ENCODE measurements around the gene CALHM5. TPM values are rescaled to one million over a fixed set of nuclear protein-coding genes. Genes with fewer than 3 reads are reported as not detected.

CALHM5 gene
- total RNA-seq, 1 donor from 2014 or later, result 0.05 TPM

DNA sequence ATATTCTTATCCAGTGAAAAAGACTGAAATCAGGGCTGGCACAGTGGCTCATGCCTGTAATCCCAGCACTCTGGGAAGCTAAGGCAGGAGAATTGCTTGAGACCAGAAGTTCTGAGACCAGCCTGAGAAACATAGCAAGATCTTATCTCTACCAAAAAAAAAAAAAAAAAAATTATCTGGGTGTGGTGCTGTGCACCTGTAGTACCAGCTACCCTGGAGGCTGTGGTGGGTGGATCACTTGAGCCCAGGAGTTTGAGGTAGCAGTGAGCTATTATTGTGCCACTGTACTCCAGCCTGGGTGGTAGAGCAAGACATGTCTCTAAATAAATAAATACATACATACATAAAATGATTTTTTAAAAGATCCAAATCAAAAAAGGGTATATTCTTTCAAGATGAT, 43.9 kb upstream of the CALHM5 start:
- TF ChIP-seq, protein P1, sequence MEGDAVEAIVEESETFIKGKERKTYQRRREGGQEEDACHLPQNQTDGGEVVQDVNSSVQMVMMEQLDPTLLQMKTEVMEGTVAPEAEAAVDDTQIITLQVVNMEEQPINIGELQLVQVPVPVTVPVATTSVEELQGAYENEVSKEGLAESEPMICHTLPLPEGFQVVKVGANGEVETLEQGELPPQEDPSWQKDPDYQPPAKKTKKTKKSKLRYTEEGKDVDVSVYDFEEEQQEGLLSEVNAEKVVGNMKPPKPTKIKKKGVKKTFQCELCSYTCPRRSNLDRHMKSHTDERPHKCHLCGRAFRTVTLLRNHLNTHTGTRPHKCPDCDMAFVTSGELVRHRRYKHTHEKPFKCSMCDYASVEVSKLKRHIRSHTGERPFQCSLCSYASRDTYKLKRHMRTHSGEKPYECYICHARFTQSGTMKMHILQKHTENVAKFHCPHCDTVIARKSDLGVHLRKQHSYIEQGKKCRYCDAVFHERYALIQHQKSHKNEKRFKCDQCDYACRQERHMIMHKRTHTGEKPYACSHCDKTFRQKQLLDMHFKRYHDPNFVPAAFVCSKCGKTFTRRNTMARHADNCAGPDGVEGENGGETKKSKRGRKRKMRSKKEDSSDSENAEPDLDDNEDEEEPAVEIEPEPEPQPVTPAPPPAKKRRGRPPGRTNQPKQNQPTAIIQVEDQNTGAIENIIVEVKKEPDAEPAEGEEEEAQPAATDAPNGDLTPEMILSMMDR (IDR thresholded peaks at IDR 0.05; ENCODE audit: unreplicated experiment), result no peak
- Mint-ChIP-seq H3K27ac (no peak overlapping the region), H3K9me3 (ENCODE audit: low read depth) (peaks cover 2% of the 10 kb centered on the region), H3K4me3 (ENCODE audit: low read depth) (no peak overlapping the region), H3K27me3 (peaks cover 32% of the 10 kb centered on the region), H3K4me1 (ENCODE audit: low read depth) (peaks cover 10% of the 10 kb centered on the region), H3K36me3 (ENCODE audit: insufficient read depth) (no peaks in the 10 kb centered on the region)
- no peak for DNase-seq (ENCODE audit: low spot score, unreplicated experiment)

DNA sequence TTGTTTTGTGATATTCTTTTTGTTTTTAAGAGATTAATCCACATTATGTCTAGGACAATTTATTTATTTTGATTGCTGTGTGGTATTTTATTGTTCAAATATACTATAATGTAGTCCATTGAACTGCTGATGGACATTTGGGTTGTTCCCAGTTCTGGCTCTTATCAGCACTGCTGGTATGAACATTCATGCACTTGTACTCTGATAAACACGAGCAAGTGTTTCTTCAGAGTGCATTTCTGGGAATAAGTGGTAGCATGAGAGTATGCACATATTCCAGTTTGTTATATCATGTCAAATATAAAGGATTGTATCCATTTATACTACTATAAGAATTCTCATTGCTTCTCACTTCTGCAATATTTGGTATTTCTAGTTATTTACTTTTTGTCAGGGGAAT, 43.1 kb upstream of the CALHM5 start:
- H3K27ac Mint-ChIP-seq, result no peak overlapping the region
- no peak overlapping the region for H3K4me3 Mint-ChIP-seq (ENCODE audit: low read depth)
- H3K4me1 Mint-ChIP-seq (ENCODE audit: low read depth), result peaks cover 8% of the 10 kb centered on the region
- TF ChIP-seq, protein P1 (IDR thresholded peaks at IDR 0.05; ENCODE audit: unreplicated experiment), result no peak
- no peaks in the 10 kb centered on the region for H3K36me3 Mint-ChIP-seq (ENCODE audit: insufficient read depth)
- no peak for DNase-seq (ENCODE audit: low spot score, unreplicated experiment)
- peaks cover 2% of the 10 kb centered on the region for H3K9me3 Mint-ChIP-seq (ENCODE audit: low read depth)
- H3K27me3 Mint-ChIP-seq, result peaks cover 24% of the 10 kb centered on the region

DNA sequence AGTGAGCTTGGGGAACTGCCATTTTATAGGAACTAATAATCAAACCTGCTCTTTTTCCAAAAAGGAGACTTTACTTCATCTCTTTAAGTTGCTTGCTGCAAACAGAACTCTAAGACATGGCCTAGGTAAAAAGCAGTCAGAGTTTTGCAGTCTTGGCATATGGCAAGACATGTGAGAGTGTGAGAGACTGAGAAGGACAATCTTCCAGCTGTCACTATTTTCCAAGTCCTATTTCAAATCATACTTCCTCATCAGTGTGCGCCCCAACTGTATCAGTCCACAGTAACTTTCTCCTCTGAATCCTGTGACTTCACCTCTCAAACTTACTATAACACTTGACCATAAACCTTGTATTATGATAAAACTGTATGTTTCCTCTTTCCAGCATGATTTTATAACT, 39.9 kb upstream of the CALHM5 start:
- H3K27ac Mint-ChIP-seq, result no peak overlapping the region
- DNase-seq (ENCODE audit: low spot score, unreplicated experiment), result no peak
- TF ChIP-seq, protein P1 (IDR thresholded peaks at IDR 0.05; ENCODE audit: unreplicated experiment), result no peak
- H3K4me3 Mint-ChIP-seq (ENCODE audit: low read depth), result no peak overlapping the region
- peaks cover 2% of the 10 kb centered on the region for H3K9me3 Mint-ChIP-seq (ENCODE audit: low read depth)
- peaks cover 2% of the 10 kb centered on the region for H3K27me3 Mint-ChIP-seq
- peaks cover 7% of the 10 kb centered on the region for H3K4me1 Mint-ChIP-seq (ENCODE audit: low read depth)
- H3K36me3 Mint-ChIP-seq (ENCODE audit: insufficient read depth), result no peaks in the 10 kb centered on the region

DNA sequence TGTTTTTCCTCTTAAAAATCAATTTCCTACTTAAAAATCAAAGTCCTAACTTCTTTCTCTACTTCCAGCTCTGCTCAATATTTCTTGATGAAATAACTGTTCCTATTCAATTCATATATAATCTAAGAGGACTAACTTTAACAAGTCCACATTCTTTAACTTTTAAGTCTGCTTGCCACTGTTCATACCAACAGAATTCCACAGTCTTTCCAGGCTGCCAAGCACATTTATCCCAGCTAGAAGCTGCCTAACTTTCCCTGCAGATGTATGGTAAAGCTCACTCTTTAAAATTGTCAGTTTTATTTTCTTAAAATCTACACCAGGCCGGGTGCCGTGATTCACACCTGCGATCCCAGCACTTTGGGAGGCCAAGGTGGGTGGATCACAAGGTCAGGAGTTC, 38.7 kb upstream of the CALHM5 start:
- H3K9me3 Mint-ChIP-seq (ENCODE audit: low read depth), result peaks cover 2% of the 10 kb centered on the region

DNA sequence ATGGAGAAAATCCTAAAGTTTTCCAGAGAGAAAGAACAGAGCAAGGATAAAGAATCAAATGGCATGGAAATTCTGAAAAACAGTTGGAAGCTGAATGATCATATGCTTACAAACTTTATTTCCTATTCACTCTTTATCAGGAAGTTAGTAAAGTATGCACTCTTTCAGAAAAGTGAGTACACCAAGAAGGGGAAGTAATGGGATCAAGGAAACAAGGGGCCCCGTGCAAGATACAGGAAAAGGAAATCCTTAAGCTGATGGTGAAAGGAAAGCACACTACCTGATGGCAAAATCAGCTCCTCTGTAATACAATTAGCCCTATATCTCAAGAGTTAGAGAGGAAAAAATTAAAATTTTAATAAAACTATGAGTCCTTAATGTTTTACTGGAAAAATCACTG, 36.3 kb upstream of the CALHM5 start:
- no peak overlapping the region for H3K27ac Mint-ChIP-seq
- TF ChIP-seq, protein P1 (IDR thresholded peaks at IDR 0.05; ENCODE audit: unreplicated experiment), result no peak
- H3K9me3 Mint-ChIP-seq (ENCODE audit: low read depth), result peaks cover 3% of the 10 kb centered on the region
- DNase-seq (ENCODE audit: low spot score, unreplicated experiment), result no peak
- no peaks in the 10 kb centered on the region for H3K4me1 Mint-ChIP-seq (ENCODE audit: low read depth)
- H3K36me3 Mint-ChIP-seq (ENCODE audit: insufficient read depth), result no peaks in the 10 kb centered on the region
- H3K27me3 Mint-ChIP-seq, result no peaks in the 10 kb centered on the region
- H3K4me3 Mint-ChIP-seq (ENCODE audit: low read depth), result no peak overlapping the region

More for the DNA sequence above, 38.7 kb upstream of the CALHM5 start:
- Mint-ChIP-seq H3K4me1 (ENCODE audit: low read depth) (no peaks in the 10 kb centered on the region), H3K4me3 (ENCODE audit: low read depth) (no peak overlapping the region), H3K27ac (no peak overlapping the region), H3K36me3 (ENCODE audit: insufficient read depth) (no peaks in the 10 kb centered on the region), H3K27me3 (no peaks in the 10 kb centered on the region)
- TF ChIP-seq, protein P1 (IDR thresholded peaks at IDR 0.05; ENCODE audit: unreplicated experiment), result no peak
- DNase-seq (ENCODE audit: low spot score, unreplicated experiment), result no peak
